Coronary artery (tissue), 2 donors: Measurements from ENCODE around the gene SPTBN1.

Source experiments
- DNase-seq: peaks from one replicate; pipeline ENCODE4 v3.0.0-alpha.2; 2017; ENCODE audit warnings: low spot score
- H3K27ac ChIP-seq, 2 donors: fragments of 200-600 bp; sonication (generic); one replicate each; pipeline ENCODE4 v1.5.1; 2016 to 2019
- H3K4me3 ChIP-seq: fragments of 200-600 bp; sonication (generic); 2 replicates; pipeline ENCODE4 v1.5.1; 2016; ENCODE audit warnings: mild to moderate bottlenecking, moderate library complexity
- TF ChIP-seq, protein P1 (sequence below): fragments of 200-600 bp; sonication (generic); IDR thresholded peaks from one replicate; pipeline ENCODE4 v1.5.1; 2019; ENCODE audit warnings: antibody characterized with exemption

Gene SPTBN1

GRCh38 chr2:54434229-54434628 lies 21.9 kb upstream of the SPTBN1 start:
- no peak for DNase-seq
- H3K4me3 ChIP-seq: no peak overlapping the region
- TF ChIP-seq, protein P1, sequence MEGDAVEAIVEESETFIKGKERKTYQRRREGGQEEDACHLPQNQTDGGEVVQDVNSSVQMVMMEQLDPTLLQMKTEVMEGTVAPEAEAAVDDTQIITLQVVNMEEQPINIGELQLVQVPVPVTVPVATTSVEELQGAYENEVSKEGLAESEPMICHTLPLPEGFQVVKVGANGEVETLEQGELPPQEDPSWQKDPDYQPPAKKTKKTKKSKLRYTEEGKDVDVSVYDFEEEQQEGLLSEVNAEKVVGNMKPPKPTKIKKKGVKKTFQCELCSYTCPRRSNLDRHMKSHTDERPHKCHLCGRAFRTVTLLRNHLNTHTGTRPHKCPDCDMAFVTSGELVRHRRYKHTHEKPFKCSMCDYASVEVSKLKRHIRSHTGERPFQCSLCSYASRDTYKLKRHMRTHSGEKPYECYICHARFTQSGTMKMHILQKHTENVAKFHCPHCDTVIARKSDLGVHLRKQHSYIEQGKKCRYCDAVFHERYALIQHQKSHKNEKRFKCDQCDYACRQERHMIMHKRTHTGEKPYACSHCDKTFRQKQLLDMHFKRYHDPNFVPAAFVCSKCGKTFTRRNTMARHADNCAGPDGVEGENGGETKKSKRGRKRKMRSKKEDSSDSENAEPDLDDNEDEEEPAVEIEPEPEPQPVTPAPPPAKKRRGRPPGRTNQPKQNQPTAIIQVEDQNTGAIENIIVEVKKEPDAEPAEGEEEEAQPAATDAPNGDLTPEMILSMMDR: no peak
- H3K27ac ChIP-seq: peak overlapping the region in 1 of 2 donors; percentile 4

- DNase-seq: no peak
- TF ChIP-seq, protein P1: no peak
- H3K4me3 ChIP-seq: no peak overlapping the region
- no peak overlapping the region for H3K27ac ChIP-seq
Observed at GRCh38 chr2:54434711-54435110, 21.4 kb upstream of the SPTBN1 start.

GRCh38 chr2:54435325-54436226 lies 20.6 kb upstream of the SPTBN1 start:
- TF ChIP-seq, protein P1: no peak
- DNase-seq: no peak
- Histone ChIP-seq H3K4me3 (no peak overlapping the region), H3K27ac (peak overlapping the region in 1 of 2 donors; percentile 29)

DNA sequence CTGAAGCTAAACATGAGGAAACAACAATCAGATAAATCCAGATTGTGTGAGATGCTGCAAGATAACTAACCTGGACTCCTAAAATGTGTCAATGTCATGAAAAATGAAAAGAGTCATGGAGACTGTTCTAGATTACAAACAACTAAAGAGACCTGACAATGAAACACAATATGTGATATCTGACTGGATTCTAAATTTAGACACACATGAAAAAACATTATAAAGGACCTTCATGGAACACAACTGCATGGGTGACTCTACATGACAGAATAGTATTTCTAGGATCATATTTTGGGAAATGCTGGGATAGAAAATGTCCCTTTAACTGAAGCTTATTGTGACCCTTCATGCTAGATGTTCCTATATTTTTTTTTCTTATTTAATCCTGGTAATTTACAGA lies 18.5 kb upstream of the SPTBN1 start:
- H3K27ac ChIP-seq: no peak overlapping the region
- TF ChIP-seq, protein P1: no peak
- DNase-seq: no peak

DNA sequence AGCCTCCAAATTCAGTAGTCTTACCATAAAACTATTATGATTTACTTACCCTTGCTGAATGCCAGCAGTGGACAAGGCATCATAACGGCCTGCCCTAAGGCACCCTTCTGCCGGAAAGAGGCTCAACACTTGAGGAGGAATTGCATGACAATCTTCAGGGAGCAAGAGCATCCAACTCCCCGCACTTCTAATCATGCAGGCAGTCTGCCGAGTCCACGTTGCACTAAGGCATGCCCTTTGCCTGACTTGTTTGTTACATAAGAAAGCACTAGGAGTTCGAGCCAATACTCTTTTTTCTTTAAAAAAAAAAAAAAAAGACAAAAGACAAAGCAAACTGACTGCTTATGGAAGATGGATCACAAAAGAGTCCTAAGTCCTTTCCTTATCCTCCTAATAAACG lies 17.9 kb upstream of the SPTBN1 start:
- no peak for DNase-seq
- no peak overlapping the region for H3K27ac ChIP-seq
- H3K4me3 ChIP-seq: no peak overlapping the region
- TF ChIP-seq, protein P1: no peak

More for the DNA sequence above, 18.5 kb upstream of the SPTBN1 start:
- H3K4me3 ChIP-seq: no peak overlapping the region

DNA sequence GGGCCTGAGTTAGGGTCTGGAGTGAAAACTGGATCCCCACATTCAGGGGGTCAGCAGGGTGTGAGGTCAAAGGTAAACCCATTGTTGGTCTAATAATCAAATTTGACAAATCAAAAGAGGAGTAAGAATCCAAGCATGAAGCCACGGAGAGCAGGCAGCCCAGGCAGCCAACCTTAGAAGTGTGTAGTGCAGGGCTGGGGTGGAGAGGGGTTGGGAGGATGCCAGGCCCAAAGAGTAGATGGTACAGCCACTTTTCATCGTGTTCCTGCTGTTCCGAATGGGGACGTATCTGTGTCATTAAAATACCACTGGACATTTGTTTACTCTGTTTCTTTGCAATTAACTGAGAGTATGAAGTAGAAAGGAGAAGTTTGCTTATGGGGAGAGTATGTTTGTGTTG lies 16.5 kb upstream of the SPTBN1 start:
- Histone ChIP-seq H3K27ac (peak overlapping the region in 1 of 2 donors; percentile 54), H3K4me3 (no peak overlapping the region)
- TF ChIP-seq, protein P1: no peak
- DNase-seq: no peak

DNA sequence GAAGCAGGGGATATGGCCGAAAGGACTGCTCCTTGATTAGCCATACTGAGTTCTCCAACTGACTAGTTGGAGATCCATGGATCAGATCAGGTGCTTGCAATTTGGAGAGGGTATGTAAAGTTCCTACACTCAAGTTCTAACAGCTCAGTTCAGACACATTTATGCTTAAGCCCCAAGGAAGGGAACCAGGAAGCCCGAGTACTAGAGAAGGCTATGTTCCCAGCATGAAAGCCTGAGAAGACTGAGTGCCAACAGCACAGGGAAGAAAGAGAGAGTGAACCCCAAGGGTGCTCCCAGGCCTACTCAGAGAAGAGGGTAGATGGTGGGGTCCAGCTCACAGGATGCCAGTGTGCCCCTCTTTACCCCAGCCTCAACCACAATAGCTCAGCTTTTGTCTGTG lies 16.1 kb upstream of the SPTBN1 start:
- DNase-seq: no peak
- Histone ChIP-seq H3K27ac (peak overlapping the region; percentile 15 to 54), H3K4me3 (no peak overlapping the region)
- TF ChIP-seq, protein P1: no peak
